Gastroesophageal sphincter (tissue), 4 donors: ENCODE data around the gene TP63. TPM values are rescaled to one million over a fixed set of nuclear protein-coding genes. Genes with fewer than 3 reads are reported as not detected.

Experiments
- ATAC-seq: fragments of 150-250 bp; one replicate; pipeline ENCODE4 v1.9.1; 2016; ENCODE audit warnings: mild to moderate bottlenecking, moderate library complexity
- H3K27ac ChIP-seq, 4 donors: fragments of 200-600 bp; sonication (generic) in 3 of 4; 1 replicate in 3 of 4; 2 replicates in 1 of 4; pipeline ENCODE4 v1.5.1; 2016 to 2019
- H3K27me3 ChIP-seq: fragments of 200-600 bp; sonication (generic); one replicate; pipeline ENCODE4 v1.5.1; 2019
- H3K36me3 ChIP-seq, 2 donors: fragments of 200-600 bp; sonication (generic); one replicate each; pipeline ENCODE4 v1.5.1; 2019; ENCODE audit warnings: control low read depth in 1 of 2
- H3K4me1 ChIP-seq, 3 donors: fragments of 200-600 bp; sonication (generic); 1 replicate in 2 of 3; 2 replicates in 1 of 3; pipeline ENCODE4 v1.5.1; 2016 to 2019; ENCODE audit warnings: control low read depth in 2 of 3
- H3K4me3 ChIP-seq, 2 donors: fragments of 200-600 bp; sonication (generic); one replicate each; pipeline ENCODE4 v1.5.1; 2019; ENCODE audit warnings: mild to moderate bottlenecking in 1 of 2, moderate library complexity in 1 of 2
- H3K9me3 ChIP-seq, 3 donors: fragments of 200-600 bp; sonication (generic); one replicate each; pipeline ENCODE4 v1.5.1; 2017 to 2019; ENCODE audit warnings: control low read depth in 2 of 3
- EP300 ChIP-seq: sonication (generic); formaldehyde crosslinking; IDR thresholded peaks from one replicate; pipeline ENCODE4 v1.6.1; 2017; ENCODE audit warnings: antibody characterized with exemption, mild to moderate bottlenecking
- POLR2A ChIP-seq, 2 donors: fragments of 450-650 bp; IDR thresholded peaks; one replicate each; pipeline ENCODE4 v1.6.1; 2017; ENCODE audit warnings: antibody characterized with exemption in 2 of 2, mild to moderate bottlenecking in 2 of 2, moderate library complexity in 1 of 2
- POLR2AphosphoS5 ChIP-seq: sonication (generic); formaldehyde crosslinking; IDR thresholded peaks from one replicate; pipeline ENCODE4 v1.6.1; 2017; ENCODE audit warnings: antibody characterized with exemption
- WGBS, 2 donors: methylation state at CpG; one replicate each; pipeline ENCODE4 v1.1.5; 2018; ENCODE audit warnings: low coverage in 1 of 2; 5-methylcytosine and 5-hydroxymethylcytosine counted together
- total RNA-seq, 4 donors: library from RNA; depleted of rRNA; stranded (reverse); fragments of >200 nt; gene quantifications; one replicate each; pipeline ENCODE4 v1.1.0, GENCODE V29; 2016
- TF ChIP-seq, protein P1 (sequence below), 4 experiments: fragments of 200-600 bp in 2 of 4; fragments of 450-650 bp in 2 of 4; sonication (generic) in 1 of 4; IDR thresholded peaks; one replicate each; pipeline ENCODE4 v1.5.1; 2017 to 2019; ENCODE audit warnings: antibody characterized with exemption in 4 of 4, mild to moderate bottlenecking in 2 of 4, moderate library complexity in 2 of 4

The TP63 gene
- total RNA-seq, 4 donors from 2014 or later = 0.13 to 7.4 (median 3.4) TPM; not detected in 1

DNA sequence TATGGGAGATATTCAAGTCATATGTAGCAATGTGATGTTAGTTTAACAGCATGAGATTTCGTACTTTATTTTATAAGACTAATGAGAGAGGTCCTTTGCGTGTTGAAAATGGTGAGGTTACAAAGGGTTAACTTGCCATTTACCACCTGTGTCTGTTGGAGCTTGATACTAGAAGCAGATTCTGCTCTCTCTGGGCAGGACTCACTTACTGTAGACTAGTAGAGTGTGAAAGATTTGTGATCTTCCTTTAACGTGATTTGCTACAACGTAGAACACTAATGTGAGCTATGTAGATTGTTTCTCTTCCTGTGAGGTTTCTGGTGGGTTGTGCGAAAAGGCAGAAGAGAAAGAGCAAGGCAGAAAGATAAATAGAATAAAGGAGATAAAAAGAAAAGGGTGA lies 1.1 kb downstream of the TP63 start:
- Histone ChIP-seq H3K27ac (no peak overlapping the region), H3K4me3 (no peak overlapping the region), H3K4me1 (peaks cover 0 to 6% (median 0%) of the 10 kb centered on the region in 3 donors), H3K9me3 (no peaks in the 10 kb centered on the region), H3K27me3 (no peaks in the 10 kb centered on the region), H3K36me3 (no peaks in the 10 kb centered on the region)
- 64 to 84% methylated on average over 4 to 5 of the region's 5 CpGs for WGBS, 2 donors
- TF ChIP-seq EP300 (no peak), POLR2A (IDR thresholded peaks at IDR 0.05) (no peak), POLR2AphosphoS5 (no peak)
- TF ChIP-seq, protein P1, sequence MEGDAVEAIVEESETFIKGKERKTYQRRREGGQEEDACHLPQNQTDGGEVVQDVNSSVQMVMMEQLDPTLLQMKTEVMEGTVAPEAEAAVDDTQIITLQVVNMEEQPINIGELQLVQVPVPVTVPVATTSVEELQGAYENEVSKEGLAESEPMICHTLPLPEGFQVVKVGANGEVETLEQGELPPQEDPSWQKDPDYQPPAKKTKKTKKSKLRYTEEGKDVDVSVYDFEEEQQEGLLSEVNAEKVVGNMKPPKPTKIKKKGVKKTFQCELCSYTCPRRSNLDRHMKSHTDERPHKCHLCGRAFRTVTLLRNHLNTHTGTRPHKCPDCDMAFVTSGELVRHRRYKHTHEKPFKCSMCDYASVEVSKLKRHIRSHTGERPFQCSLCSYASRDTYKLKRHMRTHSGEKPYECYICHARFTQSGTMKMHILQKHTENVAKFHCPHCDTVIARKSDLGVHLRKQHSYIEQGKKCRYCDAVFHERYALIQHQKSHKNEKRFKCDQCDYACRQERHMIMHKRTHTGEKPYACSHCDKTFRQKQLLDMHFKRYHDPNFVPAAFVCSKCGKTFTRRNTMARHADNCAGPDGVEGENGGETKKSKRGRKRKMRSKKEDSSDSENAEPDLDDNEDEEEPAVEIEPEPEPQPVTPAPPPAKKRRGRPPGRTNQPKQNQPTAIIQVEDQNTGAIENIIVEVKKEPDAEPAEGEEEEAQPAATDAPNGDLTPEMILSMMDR (IDR thresholded peaks at IDR 0.05) = no peak
- ATAC-seq = no peak

DNA sequence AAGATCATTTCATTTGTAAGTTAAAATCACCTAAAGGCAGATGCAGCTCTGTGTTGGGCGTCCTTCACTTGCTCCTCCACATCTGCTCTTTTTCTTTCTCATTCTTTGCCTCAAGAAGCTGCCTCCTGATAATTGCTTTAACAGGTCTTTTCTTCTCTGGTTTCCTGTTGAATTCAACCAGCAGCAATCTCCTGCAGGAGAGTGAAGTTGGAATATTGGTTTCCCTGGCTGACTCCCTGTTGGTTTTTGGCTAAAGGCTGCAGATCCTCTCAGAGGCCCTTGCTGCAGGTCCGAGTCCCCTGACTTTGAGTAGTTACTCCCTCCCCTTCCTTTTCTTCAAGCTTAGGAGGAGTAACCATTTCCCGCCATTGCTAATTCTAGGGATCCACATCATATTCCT lies 4.2 kb downstream of the TP63 start:
- no peak for ATAC-seq
- H3K36me3 ChIP-seq = no peaks in the 10 kb centered on the region
- no peaks in the 10 kb centered on the region for H3K4me1 ChIP-seq
- no peak overlapping the region for H3K4me3 ChIP-seq
- no peaks in the 10 kb centered on the region for H3K9me3 ChIP-seq
- no peak overlapping the region for H3K27ac ChIP-seq
- 55 to 75% methylated on average over 3 of the region's 3 CpGs for WGBS, 2 donors
- H3K27me3 ChIP-seq = no peaks in the 10 kb centered on the region
- TF ChIP-seq POLR2A (IDR thresholded peaks at IDR 0.05) (no peak), EP300 (no peak), POLR2AphosphoS5 (no peak)
- TF ChIP-seq, protein P1 (IDR thresholded peaks at IDR 0.05) = no peak

DNA sequence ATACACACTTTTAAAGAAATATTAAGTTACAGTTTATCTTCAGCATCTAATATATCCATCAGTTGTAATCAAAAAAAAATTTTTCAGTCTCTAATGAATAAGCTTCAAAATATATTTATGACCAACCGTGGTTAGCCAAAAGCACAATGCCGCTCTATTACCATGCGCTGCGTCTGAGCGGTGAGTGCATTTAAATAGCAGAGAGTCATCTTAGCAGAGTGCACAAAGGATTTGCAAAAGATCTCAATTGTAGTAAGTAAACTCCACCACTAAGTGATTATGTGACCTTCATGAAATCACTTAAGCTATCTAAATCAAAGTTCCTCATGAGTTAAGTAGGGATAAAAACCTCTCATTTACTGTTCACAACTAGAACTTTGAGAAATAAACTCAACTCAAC lies 4.9 kb downstream of the TP63 start:
- Histone ChIP-seq H3K4me1 (no peaks in the 10 kb centered on the region), H3K27ac (no peak overlapping the region), H3K27me3 (no peaks in the 10 kb centered on the region), H3K9me3 (no peaks in the 10 kb centered on the region), H3K36me3 (no peaks in the 10 kb centered on the region), H3K4me3 (no peak overlapping the region)
- ATAC-seq = no peak
- TF ChIP-seq EP300 = no peak
- 78% methylated on average over 5 of the region's 5 CpGs; no CpG with 5 or more reads in 1 of the 2 donors for WGBS, 2 donors

DNA sequence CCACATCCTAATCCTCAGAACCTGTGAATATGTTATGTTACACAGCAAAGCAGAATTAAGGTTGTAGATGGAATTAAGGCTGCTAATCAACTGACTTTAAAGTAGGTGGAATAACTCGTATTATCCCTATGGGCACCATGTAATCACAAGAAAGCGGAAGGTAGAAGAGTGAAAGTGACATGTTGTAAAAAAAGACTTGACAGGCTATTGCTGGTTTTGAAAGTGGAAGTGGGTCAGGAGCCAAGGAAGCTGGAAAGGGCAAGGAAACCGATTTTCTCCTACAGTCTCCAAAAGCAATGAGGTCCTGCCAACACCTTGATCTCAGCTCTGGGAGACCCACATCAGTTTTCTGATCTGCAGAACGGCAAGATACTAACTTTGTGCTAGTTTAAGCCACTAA lies 6.6 kb downstream of the TP63 start:
- no peaks in the 10 kb centered on the region for H3K9me3 ChIP-seq
- TF ChIP-seq POLR2AphosphoS5 (no peak), EP300 (no peak), POLR2A (IDR thresholded peaks at IDR 0.05) (no peak)
- TF ChIP-seq, protein P1 (IDR thresholded peaks at IDR 0.05) = no peak
- 76 to 86% methylated on average over 3 to 4 of the region's 4 CpGs for whole genome bisulfite sequencing, 2 donors
- no peak overlapping the region for H3K4me3 ChIP-seq
- no peak overlapping the region for H3K27ac ChIP-seq
- no peaks in the 10 kb centered on the region for H3K36me3 ChIP-seq
- no peak for ATAC-seq
- H3K4me1 ChIP-seq = no peaks in the 10 kb centered on the region
- H3K27me3 ChIP-seq = no peaks in the 10 kb centered on the region

DNA sequence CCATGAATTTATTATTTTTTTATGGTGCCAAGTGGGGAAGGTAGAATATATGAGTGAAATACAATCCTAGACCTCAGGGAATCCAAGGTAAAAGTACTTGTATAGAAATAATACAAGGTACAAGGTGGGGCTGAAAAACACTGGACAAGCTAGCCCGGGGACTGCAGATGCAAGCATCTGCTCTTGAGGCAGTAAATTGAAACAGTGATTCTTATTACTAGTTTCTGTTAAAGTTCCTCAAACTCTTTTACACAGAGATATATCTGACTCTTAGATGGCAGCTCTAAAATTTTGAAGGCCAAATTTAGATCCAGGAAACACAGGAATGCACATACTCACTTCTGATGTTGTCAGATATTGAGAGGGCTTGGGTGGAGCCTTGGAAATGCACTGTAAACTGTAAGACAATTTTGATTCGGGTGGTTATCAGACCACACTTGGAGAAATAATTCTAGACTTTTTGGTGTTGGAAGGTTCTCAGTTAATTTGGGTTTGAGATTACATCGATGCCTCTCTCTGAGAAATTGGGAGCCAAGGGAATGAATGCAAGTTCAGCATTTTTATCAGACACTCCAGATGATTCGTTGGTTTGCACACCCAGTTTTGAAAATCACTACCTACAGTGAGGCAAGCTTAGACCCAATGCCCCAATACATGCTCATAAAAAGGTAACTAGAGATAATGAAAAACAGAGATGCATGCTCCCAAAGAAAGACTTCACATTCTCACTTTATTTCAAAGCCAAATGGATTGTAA lies 7.3 kb downstream of the TP63 start:
- Histone ChIP-seq H3K4me1 (no peaks in the 10 kb centered on the region), H3K36me3 (no peaks in the 10 kb centered on the region), H3K27ac (no peak overlapping the region), H3K27me3 (no peaks in the 10 kb centered on the region), H3K9me3 (no peaks in the 10 kb centered on the region), H3K4me3 (no peak overlapping the region)
- TF ChIP-seq, protein P1 (IDR thresholded peaks at IDR 0.05) = no peak
- TF ChIP-seq POLR2AphosphoS5 (no peak), EP300 (no peak), POLR2A (IDR thresholded peaks at IDR 0.05) (no peak)
- 81 to 82% methylated on average over 4 of the region's 4 CpGs for WGBS, 2 donors
- no peak for ATAC-seq
